H1 (cell line): ENCODE measurements around the gene GLMN. TPM values are rescaled to one million over a fixed set of nuclear protein-coding genes. Genes with fewer than 3 reads are reported as not detected.

Experiments used
- CTCF ChIA-PET: fragments of 300-600 bp; sonication (Branson Sonifier 250); formaldehyde crosslinking; loops from one replicate; lab custom pipeline; 2021; ENCODE audit not compliant: partially characterized antibody; lab: Charles Lee
- POLR2A ChIA-PET: fragments of 300-600 bp; sonication (Branson Sonifier 250); formaldehyde crosslinking; loops from one replicate; lab custom pipeline; 2021; ENCODE audit warnings: inconsistent platforms; ENCODE audit not compliant: partially characterized antibody; lab: Charles Lee
- DNase-seq, 2 experiments: peaks; one replicate each; pipeline versions ENCODE4 v3.0.0 to v3.0.0-alpha.2; 2010 to 2022; ENCODE audit warnings: low spot score in 2 of 2, low read depth in 1 of 2, mixed read lengths in 1 of 2
- FAIRE-seq: peaks from 2 replicates; lab custom pipeline; 2011; peaks lifted over from hg19 to GRCh38; lab: Jason Lieb, UNC
- H2AFZ ChIP-seq: 2 replicates; pipeline ENCODE4 v1.8.1; 2012; ENCODE audit warnings: low read length, inconsistent platforms
- H2AK5ac ChIP-seq: 2 replicates; pipeline ENCODE4 v1.6.1; 2013; ENCODE audit warnings: low read depth, low read length
- H2BK120ac ChIP-seq: replicated peaks from 2 replicates; pipeline ENCODE3; 2013; ENCODE audit warnings: low read depth, low read length, inconsistent platforms
- H2BK12ac ChIP-seq: 2 replicates; pipeline ENCODE4 v1.6.1; 2013; ENCODE audit warnings: low read depth, low read length
- H2BK15ac ChIP-seq: 2 replicates; pipeline ENCODE4 v1.6.1; 2013; ENCODE audit warnings: low read length
- H2BK20ac ChIP-seq: 2 replicates; pipeline ENCODE4 v1.6.1; 2013; ENCODE audit warnings: low read length
- H2BK5ac ChIP-seq: 2 replicates; pipeline ENCODE4 v1.6.1; 2013; ENCODE audit warnings: low read depth, low read length
- H3K14ac ChIP-seq: 2 replicates; pipeline ENCODE4 v1.6.1; 2013; ENCODE audit warnings: inconsistent platforms; ENCODE audit not compliant: insufficient read length
- H3K18ac ChIP-seq: 2 replicates; pipeline ENCODE4 v1.6.1; 2013; ENCODE audit warnings: low read length; ENCODE audit errors: extremely low read depth
- H3K23ac ChIP-seq: 2 replicates; pipeline ENCODE4 v1.6.1; 2013; ENCODE audit warnings: inconsistent platforms; ENCODE audit not compliant: insufficient read length
- H3K23me2 ChIP-seq: 2 replicates; pipeline ENCODE4 v1.6.1; 2013; ENCODE audit warnings: low read depth, low read length
- H3K27ac ChIP-seq: 2 replicates; pipeline ENCODE4 v1.6.1; 2011; ENCODE audit warnings: low read depth, low read length, inconsistent platforms
- H3K27me3 ChIP-seq, 4 experiments: replicated peaks in 1 of 4; 1 replicate in 1 of 4; 2 replicates in 3 of 4; pipeline versions ENCODE4 v1.6.1 to v1.8.1; 2011 to 2013; ENCODE audit warnings: low read length in 3 of 4, mild to moderate bottlenecking in 3 of 4, inconsistent platforms in 2 of 4, mixed read lengths in 2 of 4, moderate library complexity in 1 of 4; ENCODE audit not compliant: control insufficient read depth in 3 of 4, insufficient read depth in 3 of 4; ENCODE audit errors: extremely low read depth in 1 of 4
- H3K36me3 ChIP-seq, 4 experiments: 2 replicates each; pipeline versions ENCODE4 v1.6.1 to v1.8.1; 2011 to 2013; ENCODE audit warnings: mild to moderate bottlenecking in 4 of 4, low read length in 3 of 4, moderate library complexity in 2 of 4, control low read depth in 1 of 4, inconsistent platforms in 1 of 4; ENCODE audit not compliant: insufficient read depth in 4 of 4, control insufficient read depth in 2 of 4
- H3K4ac ChIP-seq: replicated peaks from 2 replicates; pipeline ENCODE3; 2013; ENCODE audit warnings: low read length, low read depth, mixed read lengths, inconsistent platforms; ENCODE audit not compliant: insufficient read length
- H3K4me1 ChIP-seq, 4 experiments: replicated peaks in 1 of 4; 1 replicate in 1 of 4; 2 replicates in 3 of 4; pipeline versions ENCODE4 v1.6.1 to v1.8.1; 2011 to 2013; ENCODE audit warnings: low read length in 3 of 4, inconsistent platforms in 2 of 4, mixed read lengths in 1 of 4; ENCODE audit not compliant: insufficient read depth in 4 of 4, control insufficient read depth in 3 of 4
- H3K4me2 ChIP-seq, 2 experiments: 2 replicates each; pipeline versions ENCODE4 v1.6.1 to v1.8.1; 2011 to 2013; ENCODE audit warnings: low read depth in 2 of 2, low read length in 2 of 2, control low read depth in 1 of 2, inconsistent platforms in 1 of 2, mild to moderate bottlenecking in 1 of 2; ENCODE audit not compliant: insufficient read depth in 1 of 2
- H3K4me3 ChIP-seq, 4 experiments: fragments of 200-600, 300-600 bp in 1 of 4; sonication (generic), shearing (Covaris generic), sonication (Bioruptor Twin) in 1 of 4; 2 replicates each; pipeline versions ENCODE4 v1.5.1 to v1.8.1; 2011 to 2016; ENCODE audit warnings: low read length in 4 of 4, low read depth in 3 of 4, control low read depth in 2 of 4, inconsistent platforms in 2 of 4, mild to moderate bottlenecking in 2 of 4, mixed read lengths in 1 of 4, moderate library complexity in 1 of 4; ENCODE audit not compliant: insufficient read depth in 2 of 4; ENCODE audit errors: extremely low read depth in 1 of 4
- H3K56ac ChIP-seq: replicated peaks from 2 replicates; pipeline ENCODE3; 2013; ENCODE audit warnings: low read depth, mild to moderate bottlenecking, mixed read lengths, low read length, inconsistent platforms; ENCODE audit not compliant: insufficient read length
- H3K79me1 ChIP-seq: 2 replicates; pipeline ENCODE4 v1.6.1; 2013; ENCODE audit warnings: low read depth, low read length, control low read depth
- H3K79me2 ChIP-seq, 2 experiments: 2 replicates each; pipeline versions ENCODE4 v1.6.1 to v1.8.1; 2012 to 2013; ENCODE audit warnings: low read length in 2 of 2, mild to moderate bottlenecking in 2 of 2, inconsistent platforms in 1 of 2; ENCODE audit not compliant: insufficient read depth in 2 of 2, control insufficient read depth in 1 of 2
- H3K9ac ChIP-seq, 4 experiments: replicated peaks in 1 of 4; 1 replicate in 1 of 4; 2 replicates in 3 of 4; pipeline versions ENCODE4 v1.6.1 to v1.8.1; 2011 to 2013; ENCODE audit warnings: low read depth in 3 of 4, low read length in 3 of 4, control low read depth in 2 of 4, mild to moderate bottlenecking in 2 of 4, moderate library complexity in 2 of 4, inconsistent platforms in 1 of 4; ENCODE audit errors: extremely low read depth in 1 of 4
- H3K9me3 ChIP-seq, 2 experiments: 2 replicates each; pipeline versions ENCODE4 v1.6.1 to v1.8.1; 2012 to 2013; ENCODE audit warnings: mild to moderate bottlenecking in 2 of 2, moderate library complexity in 2 of 2, control low read depth in 1 of 2, inconsistent platforms in 1 of 2, low read depth in 1 of 2, low read length in 1 of 2, mixed read lengths in 1 of 2; ENCODE audit not compliant: insufficient read depth in 2 of 2
- H4K20me1 ChIP-seq, 2 experiments: replicated peaks in 1 of 2; 2 replicates each; pipeline versions ENCODE3 to v1.8.1; 2011 to 2013; ENCODE audit warnings: inconsistent platforms in 2 of 2, low read length in 2 of 2, mild to moderate bottlenecking in 1 of 2; ENCODE audit not compliant: insufficient read depth in 2 of 2, control insufficient read depth in 1 of 2
- H4K5ac ChIP-seq: 2 replicates; pipeline ENCODE4 v1.6.1; 2013; ENCODE audit warnings: low read length, low read depth, mixed read lengths, inconsistent platforms; ENCODE audit not compliant: insufficient read length
- H4K8ac ChIP-seq: 2 replicates; pipeline ENCODE4 v1.8.0; 2013; ENCODE audit warnings: mild to moderate bottlenecking, moderate library complexity, low read length, inconsistent platforms; ENCODE audit not compliant: insufficient read depth; ENCODE audit errors: extremely low read depth
- H4K91ac ChIP-seq: replicated peaks from 2 replicates; pipeline ENCODE3; 2013; ENCODE audit warnings: low read length, mixed read lengths, inconsistent platforms; ENCODE audit not compliant: insufficient read length
- BCL11A ChIP-seq, 2 experiments: IDR thresholded peaks; one replicate each; pipeline ENCODE4 v1.6.1; 2011; ENCODE audit warnings: low read depth in 2 of 2, low read length in 2 of 2, mild to moderate bottlenecking in 2 of 2
- CHD2 ChIP-seq: IDR thresholded peaks from 2 replicates; pipeline ENCODE4 v1.6.1; 2012; ENCODE audit warnings: low read length, improper control_type of control experiment
- CTBP2 ChIP-seq: IDR thresholded peaks from 2 replicates; pipeline ENCODE4 v1.7.0; 2011; ENCODE audit warnings: borderline replicate concordance, mild to moderate bottlenecking, moderate library complexity, mixed read lengths, low read length; ENCODE audit not compliant: insufficient read depth, insufficient read length
- HDAC6 ChIP-seq: IDR thresholded peaks from one replicate; pipeline ENCODE4 v1.7.1; 2012; ENCODE audit warnings: low read depth, mild to moderate bottlenecking, inconsistent platforms, low read length, moderate library complexity
- NANOG ChIP-seq: IDR thresholded peaks from 2 replicates; pipeline ENCODE4 v1.6.1; 2011; ENCODE audit warnings: low read length, low read depth, mild to moderate bottlenecking, inconsistent platforms; ENCODE audit not compliant: insufficient read depth, poor library complexity, severe bottlenecking
- POLR2AphosphoS5 ChIP-seq: IDR thresholded peaks from 2 replicates; pipeline ENCODE4 v1.6.1; 2011; ENCODE audit warnings: low read depth, low read length
- RAD21 ChIP-seq, 2 experiments: IDR thresholded peaks in 1 of 2; conservative IDR thresholded peaks in 1 of 2; 2 replicates each; pipeline ENCODE4 v1.6.1; 2011; ENCODE audit warnings: low read depth in 2 of 2, low read length in 2 of 2, improper control_type of control experiment in 1 of 2, inconsistent platforms in 1 of 2, mild to moderate bottlenecking in 1 of 2, moderate library complexity in 1 of 2
- RFX5 ChIP-seq: IDR thresholded peaks from 2 replicates; pipeline ENCODE4 v1.6.1; 2011; ENCODE audit warnings: low read depth, low read length, improper control_type of control experiment, borderline replicate concordance
- SAP30 ChIP-seq: fragments of 300-600 bp; sonication (generic); IDR thresholded peaks from 2 replicates; pipeline ENCODE4 v1.7.1; 2012; ENCODE audit warnings: low read length, moderate library complexity, mild to moderate bottlenecking, inconsistent platforms; ENCODE audit not compliant: insufficient read depth, insufficient replicate concordance
- SP1 ChIP-seq: IDR thresholded peaks from 2 replicates; pipeline ENCODE4 v1.6.1; 2011; ENCODE audit warnings: low read depth, low read length
- SP2 ChIP-seq: IDR thresholded peaks from 2 replicates; pipeline ENCODE4 v1.6.1; 2012; ENCODE audit warnings: mild to moderate bottlenecking, low read length, inconsistent platforms
- TAF1 ChIP-seq: IDR thresholded peaks from 2 replicates; pipeline ENCODE4 v1.6.1; 2011; ENCODE audit warnings: mild to moderate bottlenecking, low read depth, low read length
- USF2 ChIP-seq: IDR thresholded peaks from 2 replicates; pipeline ENCODE4 v1.6.1; 2011; ENCODE audit warnings: low read length, improper control_type of control experiment
- WGBS, 2 experiments: shearing (Covaris generic) in 1 of 2; methylation state at CpG; one replicate each; pipeline versions ENCODE4 v1.1.6 to v1.1.7; 2013 to 2015; ENCODE audit warnings: low lambda C conversion rate in 2 of 2, mixed read lengths in 2 of 2, inconsistent platforms in 1 of 2, low coverage in 1 of 2, missing lambda C conversion rate in 1 of 2; ENCODE audit not compliant: insufficient replicate concordance in 2 of 2, insufficient coverage in 1 of 2, insufficient read length in 1 of 2; ENCODE audit errors: extremely low coverage in 1 of 2, missing lambda C conversion rate in 1 of 2; 5-methylcytosine and 5-hydroxymethylcytosine counted together
- polyA plus RNA-seq, 7 experiments: library from polyadenylated mRNA; depleted of rRNA in 3 of 7; stranded (reverse) in 5 of 7; unstranded in 2 of 7; fragments of >200 nt in 5 of 7; fragments of 200-250 nt in 2 of 7; gene quantifications; 1 replicate in 5 of 7; 2 replicates in 1 of 7; 4 replicates in 1 of 7; pipeline versions ENCODE4 v1.2.1 to v1.2.3, GENCODE V29; 2011 to 2013; ENCODE audit warnings: missing spikeins in 2 of 7, mixed read lengths in 2 of 7
- total RNA-seq: library from RNA; stranded (reverse); fragmentation: NEBNext Ultra II Directional; extraction: Animal tissue kit (Norgen Biotek cat#: 25700); gene quantifications from 2 replicates; pipeline ENCODE4 v1.2.1, GENCODE V29; 2021

GLMN gene
- total and polyA plus RNA-seq, 2 of the 8 experiments (the other 6 are each of a cell fraction or from before 2014, with no cell fraction given) = 5.7 to 25.0 TPM

- peaks cover 0 to 35% (median 13%) of the 10 kb centered on the region in 4 experiments; a peak in 3 of 8 replicates for H3K36me3 ChIP-seq
- no peak overlapping the region for H3K4me2 ChIP-seq
- CTCF ChIA-PET = interaction anchor here (1.8 kb wide), 1 partner anchor 16 kb away, joined by 3 read pairs; no protein-coding TSS in a partner anchor
- TF ChIP-seq BCL11A (IDR thresholded peaks at IDR 0.05; ENCODE audit: low read depth in 2 of 2, low read length in 2 of 2) (no peak), CHD2 (no peak), SP2 (no peak), RAD21 (IDR thresholded peaks at IDR 0.05 in 1 of 2, conservative IDR thresholded peaks at IDR 0.05 in 1 of 2; ENCODE audit: low read depth in 2 of 2, low read length in 2 of 2) (no peak), TAF1 (no peak), RFX5 (no peak), SAP30 (no peak), HDAC6 (no peak), CTBP2 (no peak), SP1 (no peak), POLR2AphosphoS5 (no peak), NANOG (no peak), USF2 (no peak)
These were observed 27.9 kb upstream of the GLMN start for GRCh38 chr1:92326681-92327080.

More at GRCh38 chr1:92326681-92327080, 27.9 kb upstream of the GLMN start:
- Histone ChIP-seq H3K9ac (no peak overlapping the region), H3K9me3 (peaks cover 0 to 12% of the 10 kb centered on the region in 2 experiments; a peak in 3 of 4 replicates), H3K23ac (no peak overlapping the region), H2BK15ac (no peak overlapping the region), H3K4me1 (no peaks in the 10 kb centered on the region), H2AFZ (no peak overlapping the region), H2BK12ac (no peak overlapping the region), H3K27me3 (no peaks in the 10 kb centered on the region), H3K18ac (no peak overlapping the region), H3K14ac (no peak overlapping the region), H3K23me2 (no peaks in the 10 kb centered on the region), H4K91ac (no peak overlapping the region), H2BK120ac (no peak overlapping the region), H3K79me2 (no peaks in the 10 kb centered on the region), H3K27ac (no peak overlapping the region), H3K79me1 (no peaks in the 10 kb centered on the region), H3K4ac (no peak overlapping the region), H2BK20ac (no peak overlapping the region), H3K56ac (no peak overlapping the region), H4K8ac (no peak overlapping the region), H2AK5ac (no peak overlapping the region), H4K5ac (no peak overlapping the region), H4K20me1 (no peaks in the 10 kb centered on the region), H2BK5ac (no peak overlapping the region), H3K4me3 (no peak overlapping the region)
- WGBS, 2 experiments = 83% methylated on average over 1 of the region's 1 CpG; no CpG with 5 or more reads in 1 of the 2 experiments
- no peak for FAIRE-seq
- POLR2A ChIA-PET = interaction anchor here (1.6 kb wide), 1 partner anchor 12 kb away, joined by 3 read pairs; no protein-coding TSS in a partner anchor
- no peak for DNase-seq
